Measurements from ENCODE around the gene SOCS1.

The SOCS1 gene

GRCh38 chr16:11268921-11269375 is 12.9 kb upstream of the SOCS1 start, which contains the start of gene TNP2:
Gene TNP2, minus strand, starts transcription at chr16:11269325. Its CDS starts 63 bp downstream, at chr16:11269262.
- H3K4ac ChIP-seq (ENCODE audit: low read depth, low read length): no peak within 1 kb of the TSS
- H3K27ac ChIP-seq (ENCODE audit: low read depth, low read length): no peak within 1 kb of the TSS
- no peak within 1 kb of the TSS for H3K9ac ChIP-seq (ENCODE audit: low read length)
- no peak within 1 kb of the TSS for H3K4me3 ChIP-seq (ENCODE audit: low read length)
- H3K27me3 ChIP-seq (ENCODE audit: insufficient read depth, low read length, poor library complexity): no peaks in the 10 kb centered on the region
- H3K79me1 ChIP-seq (ENCODE audit: low read length): no peaks in the 10 kb centered on the region
- no peak within 1 kb of the TSS for H3K23ac ChIP-seq (ENCODE audit: low read length)
- no peak within 1 kb of the TSS for H2AK5ac ChIP-seq (ENCODE audit: low read length)
- H2BK120ac ChIP-seq (ENCODE audit: low read depth, low read length): no peak within 1 kb of the TSS
- no peaks in the 10 kb centered on the region for H3K36me3 ChIP-seq (ENCODE audit: control insufficient read depth, insufficient read depth, low read length)
- H4K5ac ChIP-seq (ENCODE audit: low read length): no peak within 1 kb of the TSS
- no peak within 1 kb of the TSS for H3K4me2 ChIP-seq (ENCODE audit: low read length)
- H2BK5ac ChIP-seq (ENCODE audit: low read length): no peak within 1 kb of the TSS
- no peak within 1 kb of the TSS for H2BK15ac ChIP-seq (replicated peaks; ENCODE audit: low read depth)
- H3K79me2 ChIP-seq (ENCODE audit: control insufficient read depth, insufficient read depth, low read length): no peaks in the 10 kb centered on the region
- H3K56ac ChIP-seq (ENCODE audit: low read length): no peak within 1 kb of the TSS
- H3K18ac ChIP-seq (ENCODE audit: low read length): no peak within 1 kb of the TSS
- no peak for DNase-seq
- peaks cover under 1% of the 10 kb centered on the region for H3K4me1 ChIP-seq (ENCODE audit: control insufficient read depth, low read depth, low read length)
- no peak within 1 kb of the TSS for H4K8ac ChIP-seq (ENCODE audit: low read depth, low read length)
- WGBS (ENCODE audit: extremely low coverage, insufficient coverage, low lambda C conversion rate): no CpG with 5 or more reads among the region's 11 CpGs

GRCh38 chr16:11265124-11265523 is 9.1 kb upstream of the SOCS1 start:
- WGBS (ENCODE audit: extremely low coverage, insufficient coverage, low lambda C conversion rate): no CpG with 5 or more reads among the region's 7 CpGs
- Histone ChIP-seq H3K27me3 (ENCODE audit: insufficient read depth, low read length, poor library complexity) (no peaks in the 10 kb centered on the region), H3K18ac (ENCODE audit: low read length) (no peak overlapping the region), H3K79me2 (ENCODE audit: control insufficient read depth, insufficient read depth, low read length) (no peaks in the 10 kb centered on the region), H3K4me1 (ENCODE audit: control insufficient read depth, low read depth, low read length) (no peaks in the 10 kb centered on the region), H4K8ac (ENCODE audit: low read depth, low read length) (no peak overlapping the region), H3K36me3 (ENCODE audit: control insufficient read depth, insufficient read depth, low read length) (no peaks in the 10 kb centered on the region), H2AK5ac (ENCODE audit: low read length) (no peak overlapping the region), H3K56ac (ENCODE audit: low read length) (no peak overlapping the region), H2BK5ac (ENCODE audit: low read length) (no peak overlapping the region), H3K4me2 (ENCODE audit: low read length) (no peak overlapping the region), H3K4ac (ENCODE audit: low read depth, low read length) (no peak overlapping the region), H2BK120ac (ENCODE audit: low read depth, low read length) (no peak overlapping the region), H3K23ac (ENCODE audit: low read length) (no peak overlapping the region), H2BK15ac (replicated peaks; ENCODE audit: low read depth) (no peak overlapping the region), H3K27ac (ENCODE audit: low read depth, low read length) (no peak overlapping the region), H3K4me3 (ENCODE audit: low read length) (no peak overlapping the region), H3K9ac (ENCODE audit: low read length) (no peak overlapping the region), H4K5ac (ENCODE audit: low read length) (no peak overlapping the region), H3K79me1 (ENCODE audit: low read length) (no peaks in the 10 kb centered on the region)
- no peak for DNase-seq

- Histone ChIP-seq H3K27ac (ENCODE audit: low read depth, low read length) (no peak overlapping the region), H4K5ac (ENCODE audit: low read length) (no peak overlapping the region), H3K79me1 (ENCODE audit: low read length) (no peaks in the 10 kb centered on the region), H2BK120ac (ENCODE audit: low read depth, low read length) (no peak overlapping the region), H3K23ac (ENCODE audit: low read length) (no peak overlapping the region), H3K56ac (ENCODE audit: low read length) (no peak overlapping the region), H3K4ac (ENCODE audit: low read depth, low read length) (no peak overlapping the region), H2BK15ac (replicated peaks; ENCODE audit: low read depth) (no peak overlapping the region), H3K18ac (ENCODE audit: low read length) (no peak overlapping the region), H3K9ac (ENCODE audit: low read length) (no peak overlapping the region), H3K36me3 (ENCODE audit: control insufficient read depth, insufficient read depth, low read length) (no peaks in the 10 kb centered on the region), H3K4me2 (ENCODE audit: low read length) (no peak overlapping the region), H2BK5ac (ENCODE audit: low read length) (no peak overlapping the region), H3K79me2 (ENCODE audit: control insufficient read depth, insufficient read depth, low read length) (no peaks in the 10 kb centered on the region), H3K4me3 (ENCODE audit: low read length) (no peak overlapping the region), H2AK5ac (ENCODE audit: low read length) (no peak overlapping the region), H3K27me3 (ENCODE audit: insufficient read depth, low read length, poor library complexity) (no peaks in the 10 kb centered on the region), H4K8ac (ENCODE audit: low read depth, low read length) (no peak overlapping the region), H3K4me1 (ENCODE audit: control insufficient read depth, low read depth, low read length) (no peaks in the 10 kb centered on the region)
- DNase-seq: no peak
- no CpG with 5 or more reads among the region's 9 CpGs for WGBS (ENCODE audit: extremely low coverage, insufficient coverage, low lambda C conversion rate)
These were observed 8.3 kb upstream of the SOCS1 start for GRCh38 chr16:11264155-11264832.

GRCh38 chr16:11263737-11264136 is 7.7 kb upstream of the SOCS1 start:
- Histone ChIP-seq H3K4me1 (ENCODE audit: control insufficient read depth, low read depth, low read length) (no peaks in the 10 kb centered on the region), H3K9ac (ENCODE audit: low read length) (no peak overlapping the region), H3K36me3 (ENCODE audit: control insufficient read depth, insufficient read depth, low read length) (no peaks in the 10 kb centered on the region), H3K79me2 (ENCODE audit: control insufficient read depth, insufficient read depth, low read length) (no peaks in the 10 kb centered on the region), H2BK5ac (ENCODE audit: low read length) (no peak overlapping the region), H3K23ac (ENCODE audit: low read length) (no peak overlapping the region), H2BK120ac (ENCODE audit: low read depth, low read length) (no peak overlapping the region), H4K5ac (ENCODE audit: low read length) (no peak overlapping the region), H3K4me3 (ENCODE audit: low read length) (no peak overlapping the region), H3K27me3 (ENCODE audit: insufficient read depth, low read length, poor library complexity) (no peaks in the 10 kb centered on the region), H3K27ac (ENCODE audit: low read depth, low read length) (no peak overlapping the region), H3K4ac (ENCODE audit: low read depth, low read length) (no peak overlapping the region), H3K79me1 (ENCODE audit: low read length) (no peaks in the 10 kb centered on the region), H3K18ac (ENCODE audit: low read length) (no peak overlapping the region), H3K56ac (ENCODE audit: low read length) (no peak overlapping the region), H2AK5ac (ENCODE audit: low read length) (no peak overlapping the region), H2BK15ac (replicated peaks; ENCODE audit: low read depth) (no peak overlapping the region), H3K4me2 (ENCODE audit: low read length) (no peak overlapping the region), H4K8ac (ENCODE audit: low read depth, low read length) (no peak overlapping the region)
- WGBS (ENCODE audit: extremely low coverage, insufficient coverage, low lambda C conversion rate): no CpG with 5 or more reads among the region's 4 CpGs
- no peak for DNase-seq

DNA sequence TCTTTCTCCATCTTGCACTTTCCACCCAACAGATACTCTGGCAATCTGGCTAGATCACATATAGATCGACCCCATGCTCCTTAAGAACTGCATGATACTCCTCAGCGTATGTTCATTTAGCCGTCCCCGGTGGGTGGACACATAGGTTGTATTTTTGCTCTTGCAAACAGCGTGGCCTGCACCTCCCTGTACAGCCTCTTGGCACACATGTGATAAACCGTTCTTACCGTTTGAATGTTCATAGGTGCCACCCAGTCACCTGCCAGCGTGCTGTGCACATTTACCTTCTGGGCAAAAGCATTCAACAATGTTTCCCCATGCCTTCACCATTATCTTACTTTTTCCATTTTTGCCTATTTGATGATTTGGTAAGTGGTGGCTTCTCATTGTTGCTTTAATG is 6.9 kb upstream of the SOCS1 start:
- H2AK5ac ChIP-seq (ENCODE audit: low read length): no peak overlapping the region
- no peaks in the 10 kb centered on the region for H3K4me1 ChIP-seq (ENCODE audit: control insufficient read depth, low read depth, low read length)
- no peaks in the 10 kb centered on the region for H3K79me1 ChIP-seq (ENCODE audit: low read length)
- H3K27ac ChIP-seq (ENCODE audit: low read depth, low read length): no peak overlapping the region
- H3K56ac ChIP-seq (ENCODE audit: low read length): no peak overlapping the region
- no peak overlapping the region for H3K4me2 ChIP-seq (ENCODE audit: low read length)
- no peak overlapping the region for H3K4ac ChIP-seq (ENCODE audit: low read depth, low read length)
- H3K18ac ChIP-seq (ENCODE audit: low read length): no peak overlapping the region
- H3K79me2 ChIP-seq (ENCODE audit: control insufficient read depth, insufficient read depth, low read length): no peaks in the 10 kb centered on the region
- H3K4me3 ChIP-seq (ENCODE audit: low read length): no peak overlapping the region
- H2BK5ac ChIP-seq (ENCODE audit: low read length): no peak overlapping the region
- H4K8ac ChIP-seq (ENCODE audit: low read depth, low read length): no peak overlapping the region
- H3K23ac ChIP-seq (ENCODE audit: low read length): no peak overlapping the region
- no peaks in the 10 kb centered on the region for H3K36me3 ChIP-seq (ENCODE audit: control insufficient read depth, insufficient read depth, low read length)
- H4K5ac ChIP-seq (ENCODE audit: low read length): no peak overlapping the region
- DNase-seq: no peak
- no peak overlapping the region for H3K9ac ChIP-seq (ENCODE audit: low read length)
- no CpG with 5 or more reads among the region's 8 CpGs for WGBS (ENCODE audit: extremely low coverage, insufficient coverage, low lambda C conversion rate)
- H2BK120ac ChIP-seq (ENCODE audit: low read depth, low read length): no peak overlapping the region
- H2BK15ac ChIP-seq (replicated peaks; ENCODE audit: low read depth): no peak overlapping the region
- H3K27me3 ChIP-seq (ENCODE audit: insufficient read depth, low read length, poor library complexity): no peaks in the 10 kb centered on the region

DNA sequence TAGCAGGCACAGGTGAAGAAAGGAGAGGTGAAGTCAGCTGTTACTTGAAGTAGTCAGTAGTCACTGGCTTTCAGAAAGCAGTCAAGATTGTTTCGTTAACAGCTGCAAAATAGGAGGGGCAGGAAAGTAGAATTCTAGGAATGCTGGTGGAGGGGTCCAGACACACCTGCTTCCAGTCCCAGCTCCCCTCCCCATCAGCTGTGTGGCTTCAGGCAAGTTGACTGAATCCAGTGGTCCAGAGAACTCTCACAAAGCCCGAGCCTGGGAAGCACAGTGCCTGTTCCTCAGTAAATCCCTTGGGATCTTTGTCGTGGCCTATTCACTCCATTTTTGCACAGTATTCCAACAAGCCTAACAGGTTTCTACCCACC is 4.6 kb upstream of the SOCS1 start:
- H3K4ac ChIP-seq (ENCODE audit: low read depth, low read length): no peak overlapping the region
- H3K27me3 ChIP-seq (ENCODE audit: insufficient read depth, low read length, poor library complexity): no peaks in the 10 kb centered on the region
- no CpG with 5 or more reads among the region's 3 CpGs for WGBS (ENCODE audit: extremely low coverage, insufficient coverage, low lambda C conversion rate)
- peaks cover under 1% of the 10 kb centered on the region for H3K79me2 ChIP-seq (ENCODE audit: control insufficient read depth, insufficient read depth, low read length)
- H3K4me3 ChIP-seq (ENCODE audit: low read length): no peak overlapping the region
- H3K36me3 ChIP-seq (ENCODE audit: control insufficient read depth, insufficient read depth, low read length): no peaks in the 10 kb centered on the region
- H3K56ac ChIP-seq (ENCODE audit: low read length): no peak overlapping the region
- no peak overlapping the region for H3K4me2 ChIP-seq (ENCODE audit: low read length)
- DNase-seq: peak; percentile 70
- no peak overlapping the region for H2BK120ac ChIP-seq (ENCODE audit: low read depth, low read length)
- H4K5ac ChIP-seq (ENCODE audit: low read length): no peak overlapping the region
- H3K18ac ChIP-seq (ENCODE audit: low read length): no peak overlapping the region
- no peak overlapping the region for H3K9ac ChIP-seq (ENCODE audit: low read length)
- H2AK5ac ChIP-seq (ENCODE audit: low read length): no peak overlapping the region
- no peak overlapping the region for H2BK5ac ChIP-seq (ENCODE audit: low read length)
- H3K27ac ChIP-seq (ENCODE audit: low read depth, low read length): no peak overlapping the region
- peaks cover 2% of the 10 kb centered on the region for H3K4me1 ChIP-seq (ENCODE audit: control insufficient read depth, low read depth, low read length)
- no peak overlapping the region for H4K8ac ChIP-seq (ENCODE audit: low read depth, low read length)
- H3K23ac ChIP-seq (ENCODE audit: low read length): no peak overlapping the region
- H2BK15ac ChIP-seq (replicated peaks; ENCODE audit: low read depth): no peak overlapping the region
- no peaks in the 10 kb centered on the region for H3K79me1 ChIP-seq (ENCODE audit: low read length)
